Stimulated activated CD4-positive, alpha-beta T cell treated with anti-CD3 and anti-CD28 coated beads, Interleukin-12 subunit alpha, Interleukin-12 subunit beta, amount 100 ng/mL, for 48 hours (primary cell): ENCODE measurements around the gene ATXN10.
"Not testable (repeated sequence)": the region's sequence is repeated elsewhere in the genome, so short reads cannot be mapped to it uniquely, and the experiment has no call there.

Experiments used
- DNase-seq, 3 donors: peaks; one replicate each; pipeline ENCODE4 v3.0.0-alpha.2; 2020; ENCODE audit warnings: low read depth in 2 of 3, low spot score in 1 of 3

The ATXN10 gene

GRCh38 chr22:45671783-45672563 is at the start of gene ATXN10:
Gene ATXN10, plus strand, starts transcription at chr22:45671834. Its CDS starts 230 bp downstream, at chr22:45672064.
- DNase-seq, result peak; percentile 49 to 65 (median 49)

GRCh38 chr22:45621836-45622600 is 49.6 kb upstream of the ATXN10 start:
- no peak for DNase-seq

- not testable (repeated sequence) for DNase-seq
These were observed 48.0 kb upstream of the ATXN10 start for GRCh38 chr22:45623464-45624145.

- no peak for DNase-seq
These were observed 45.4 kb upstream of the ATXN10 start for GRCh38 chr22:45626198-45626651.

- no peak for DNase-seq
These were observed 44.0 kb upstream of the ATXN10 start for GRCh38 chr22:45627489-45628233.

- no peak for DNase-seq
These were observed 43.1 kb upstream of the ATXN10 start for GRCh38 chr22:45628515-45628914.

- no peak for DNase-seq
These were observed 42.1 kb upstream of the ATXN10 start for GRCh38 chr22:45629469-45630089.

GRCh38 chr22:45630436-45630835 is 41.2 kb upstream of the ATXN10 start:
- no peak for DNase-seq

- no peak for DNase-seq
These were observed 40.3 kb upstream of the ATXN10 start for GRCh38 chr22:45631140-45631840.

GRCh38 chr22:45631841-45632238 is 39.8 kb upstream of the ATXN10 start:
- DNase-seq, result no peak

- DNase-seq, result no peak
These were observed 38.7 kb upstream of the ATXN10 start for GRCh38 chr22:45632791-45633515.

GRCh38 chr22:45636683-45637082 is 35.0 kb upstream of the ATXN10 start:
- DNase-seq, result no peak

- DNase-seq, result no peak
These were observed 33.4 kb upstream of the ATXN10 start for GRCh38 chr22:45638197-45638596.

- no peak for DNase-seq
These were observed 32.5 kb upstream of the ATXN10 start for GRCh38 chr22:45638834-45639746.

GRCh38 chr22:45639747-45640102 is 31.9 kb upstream of the ATXN10 start:
- DNase-seq, result no peak

GRCh38 chr22:45640291-45640940 is 31.2 kb upstream of the ATXN10 start:
- no peak for DNase-seq

GRCh38 chr22:45640941-45641621 is 30.6 kb upstream of the ATXN10 start:
- no peak for DNase-seq
